ENCODE results near the gene TRMT2B.

DNA sequence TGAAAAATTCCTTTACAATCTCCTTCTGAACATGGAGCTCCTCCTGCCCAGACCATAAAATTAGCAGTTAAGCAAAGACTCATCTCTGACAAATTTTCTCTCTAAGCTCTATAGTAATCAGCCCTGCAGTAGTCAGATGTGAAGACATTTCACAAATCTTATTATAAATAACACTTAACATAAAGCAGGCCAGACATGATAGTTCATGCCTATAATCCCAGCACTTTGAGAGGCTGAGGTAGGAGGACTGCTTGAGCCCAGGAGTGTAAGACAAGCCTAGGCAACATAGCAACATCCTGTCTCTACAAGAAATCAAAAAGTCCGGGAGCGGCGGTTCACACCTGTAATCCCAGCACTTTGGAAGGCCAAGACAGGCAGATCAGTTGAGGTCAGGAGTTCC lies 29.9 kb downstream of the TRMT2B start:
- no peak for TF ChIP-seq CTCF (IDR thresholded peaks at IDR 0.05; ENCODE audit: low read length)
- TF ChIP-seq EZH2 (optimal IDR thresholded peaks at IDR 0.05; ENCODE audit: low read depth, low read length): no peak

All from MM.1S (cell line).